H9 (cell line): Measurements from ENCODE around the gene UVRAG. TPM values are rescaled to one million over a fixed set of nuclear protein-coding genes. Genes with fewer than 3 reads are reported as not detected.

Source experiments
- DNase-seq: peaks from one replicate; pipeline ENCODE4 v3.0.0-alpha.2; 2017
- H2AFZ ChIP-seq: one replicate; pipeline ENCODE4 v1.6.1; 2013; ENCODE audit warnings: mild to moderate bottlenecking, low read length, control low read depth, moderate library complexity
- H2AK5ac ChIP-seq: 2 replicates; pipeline ENCODE4 v1.6.1; 2013; ENCODE audit warnings: low read length, control low read depth, mixed read lengths; ENCODE audit not compliant: insufficient read length
- H2BK120ac ChIP-seq: one replicate; pipeline ENCODE4 v1.6.1; 2013; ENCODE audit warnings: low read depth, mild to moderate bottlenecking, low read length, control low read depth, inconsistent platforms; ENCODE audit not compliant: poor library complexity, severe bottlenecking
- H2BK12ac ChIP-seq: 2 replicates; pipeline ENCODE4 v1.6.1; 2013; ENCODE audit warnings: low read length, control low read depth, mixed read lengths, low read depth; ENCODE audit not compliant: insufficient read length
- H2BK15ac ChIP-seq: 2 replicates; pipeline ENCODE4 v1.6.1; 2013; ENCODE audit warnings: low read depth, low read length, control low read depth
- H2BK20ac ChIP-seq: one replicate; pipeline ENCODE4 v1.6.1; 2013; ENCODE audit warnings: low read depth, mild to moderate bottlenecking, low read length, control low read depth, inconsistent platforms; ENCODE audit not compliant: poor library complexity, severe bottlenecking
- H2BK5ac ChIP-seq: 2 replicates; pipeline ENCODE4 v1.6.1; 2013; ENCODE audit warnings: low read length, control low read depth, mixed read lengths; ENCODE audit not compliant: insufficient read length
- H3K14ac ChIP-seq: 2 replicates; pipeline ENCODE4 v1.6.1; 2013; ENCODE audit warnings: low read length, control low read depth; ENCODE audit not compliant: insufficient read depth
- H3K18ac ChIP-seq: 2 replicates; pipeline ENCODE4 v1.6.1; 2013; ENCODE audit warnings: low read depth, mild to moderate bottlenecking, mixed read lengths, low read length, control low read depth; ENCODE audit not compliant: insufficient read length
- H3K23ac ChIP-seq: 2 replicates; pipeline ENCODE4 v1.6.1; 2013; ENCODE audit warnings: low read length, control low read depth, mixed read lengths, low read depth; ENCODE audit not compliant: insufficient read length
- H3K23me2 ChIP-seq: 2 replicates; pipeline ENCODE4 v1.6.1; 2013; ENCODE audit warnings: low read depth, mild to moderate bottlenecking, mixed read lengths, low read length, control low read depth; ENCODE audit not compliant: insufficient read length, poor library complexity, severe bottlenecking
- H3K27ac ChIP-seq: 2 replicates; pipeline ENCODE4 v1.5.1; 2013; ENCODE audit warnings: low read length, control low read depth, mixed read lengths, low read depth; ENCODE audit not compliant: insufficient read length
- H3K27me3 ChIP-seq: 2 replicates; pipeline ENCODE4 v1.6.1; 2013; ENCODE audit warnings: low read length, control low read depth, inconsistent platforms; ENCODE audit not compliant: insufficient read depth
- H3K4ac ChIP-seq: 2 replicates; pipeline ENCODE4 v1.6.1; 2013; ENCODE audit warnings: low read depth, mild to moderate bottlenecking, control low read depth, inconsistent platforms, low read length, moderate library complexity
- H3K4me1 ChIP-seq: 2 replicates; pipeline ENCODE4 v1.6.1; 2013; ENCODE audit warnings: low read length, control low read depth, inconsistent platforms; ENCODE audit not compliant: insufficient read depth
- H3K4me2 ChIP-seq: 2 replicates; pipeline ENCODE4 v1.6.1; 2013; ENCODE audit warnings: low read length, control low read depth, mixed read lengths; ENCODE audit not compliant: insufficient read length, insufficient read depth
- H3K56ac ChIP-seq: 2 replicates; pipeline ENCODE4 v1.6.1; 2013; ENCODE audit warnings: low read depth, mild to moderate bottlenecking, mixed read lengths, low read length, control low read depth; ENCODE audit not compliant: insufficient read length
- H3K79me1 ChIP-seq: 2 replicates; pipeline ENCODE4 v1.6.1; 2013; ENCODE audit warnings: low read depth, mild to moderate bottlenecking, moderate library complexity, low read length, control low read depth, inconsistent platforms; ENCODE audit not compliant: insufficient read depth, poor library complexity, severe bottlenecking
- H3K79me2 ChIP-seq: 2 replicates; pipeline ENCODE4 v1.6.1; 2013; ENCODE audit warnings: low read length, control low read depth, inconsistent platforms; ENCODE audit not compliant: insufficient read depth
- H3K9ac ChIP-seq: 2 replicates; pipeline ENCODE4 v1.6.1; 2013; ENCODE audit warnings: low read length, control low read depth, mixed read lengths; ENCODE audit not compliant: insufficient read length; ENCODE audit errors: extremely low read depth
- H3K9me3 ChIP-seq: one replicate; pipeline ENCODE4 v1.6.1; 2013; ENCODE audit warnings: low read depth, low read length, inconsistent platforms; ENCODE audit not compliant: control insufficient read depth
- H3T11ph ChIP-seq: one replicate; pipeline ENCODE4 v1.6.1; 2013; ENCODE audit warnings: mild to moderate bottlenecking, low read length, control low read depth, inconsistent platforms
- H4K20me1 ChIP-seq: one replicate; pipeline ENCODE4 v1.6.1; 2013; ENCODE audit not compliant: control insufficient read depth, insufficient read length, insufficient read depth
- H4K5ac ChIP-seq: 2 replicates; pipeline ENCODE4 v1.6.1; 2013; ENCODE audit warnings: low read depth, mild to moderate bottlenecking, mixed read lengths, low read length, control low read depth; ENCODE audit not compliant: insufficient read length
- H4K8ac ChIP-seq: replicated peaks from 2 replicates; pipeline ENCODE4 v1.6.1; 2013; ENCODE audit warnings: low read length, control low read depth, mixed read lengths, low read depth; ENCODE audit not compliant: insufficient read length
- H4K91ac ChIP-seq: 2 replicates; pipeline ENCODE4 v1.6.1; 2013; ENCODE audit warnings: low read depth, mild to moderate bottlenecking, moderate library complexity, mixed read lengths, low read length, control low read depth; ENCODE audit not compliant: insufficient read length
- H3K27ac Mint-ChIP-seq, 3 experiments: 2 replicates in 2 of 3; 3 replicates in 1 of 3; pipeline ENCODE4 v1.8.0; 2020 to 2021; ENCODE audit warnings: mixed read lengths in 3 of 3, mild to moderate bottlenecking in 1 of 3, moderate library complexity in 1 of 3
- H3K27me3 Mint-ChIP-seq: 2 replicates; pipeline ENCODE4 v1.8.0; 2021; ENCODE audit warnings: low read depth, mild to moderate bottlenecking, moderate library complexity, mixed read lengths
- H3K36me3 Mint-ChIP-seq, 3 experiments: 2 replicates in 2 of 3; 3 replicates in 1 of 3; pipeline ENCODE4 v1.8.0; 2020 to 2021; ENCODE audit warnings: low read depth in 3 of 3, mixed read lengths in 3 of 3; ENCODE audit not compliant: insufficient read depth in 1 of 3
- H3K4me1 Mint-ChIP-seq, 2 experiments: 2 replicates each; pipeline ENCODE4 v1.8.0; 2020; ENCODE audit warnings: mixed read lengths in 2 of 2
- H3K4me3 Mint-ChIP-seq, 2 experiments: 2 replicates in 1 of 2; 3 replicates in 1 of 2; pipeline ENCODE4 v1.8.0; 2020 to 2021; ENCODE audit warnings: mild to moderate bottlenecking in 2 of 2, mixed read lengths in 2 of 2, moderate library complexity in 1 of 2
- H3K9me3 Mint-ChIP-seq, 2 experiments: 2 replicates in 1 of 2; 3 replicates in 1 of 2; pipeline ENCODE4 v1.8.0; 2020; ENCODE audit warnings: mild to moderate bottlenecking in 2 of 2, mixed read lengths in 2 of 2, moderate library complexity in 1 of 2
- WGBS: extraction: QIAGEN DNeasy Blood & Tissue Kit; methylation state at CpG from one replicate; pipeline ENCODE4 v1.1.7; 2013; ENCODE audit warnings: missing lambda C conversion rate, low lambda C conversion rate, mixed read lengths; ENCODE audit not compliant: insufficient read length; ENCODE audit errors: extremely low coverage; 5-methylcytosine and 5-hydroxymethylcytosine counted together
- total RNA-seq: library from RNA; stranded (reverse); gene quantifications from 2 replicates; pipeline ENCODE4 v1.2.1, GENCODE V29; 2021
- TF ChIP-seq, protein P1 (sequence below): fragments of 200-600 bp; sonication (generic); conservative IDR thresholded peaks from 3 replicates; pipeline ENCODE4 v1.8.0; 2021; ENCODE audit warnings: antibody characterized with exemption, mild to moderate bottlenecking

The UVRAG gene
- total RNA-seq, 1 experiment from 2014 or later, result 18.5 TPM

DNA sequence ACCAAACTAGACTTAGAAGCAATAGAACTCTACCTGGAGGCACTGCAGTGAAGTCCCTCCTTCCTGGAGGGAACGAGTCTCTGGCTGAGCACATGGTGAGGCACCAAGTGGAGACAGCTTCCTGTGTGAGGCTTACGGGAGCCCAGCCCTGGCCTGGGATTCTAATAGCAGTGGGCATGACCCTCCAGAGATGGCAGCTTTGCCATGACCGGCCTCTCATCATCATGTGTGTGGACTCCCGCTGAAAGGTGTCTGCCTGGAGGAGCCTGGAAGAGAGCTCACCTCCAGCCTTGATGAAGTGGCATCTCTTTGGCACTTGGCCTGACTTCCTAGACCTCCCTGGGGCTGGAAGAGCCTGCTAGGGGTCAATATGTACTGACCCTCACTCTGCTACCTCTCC lies 38.5 kb upstream of the UVRAG start:
- Histone ChIP-seq H3K27me3 (no peaks in the 10 kb centered on the region), H2BK12ac (no peak overlapping the region), H3K18ac (no peak overlapping the region), H3K4me2 (no peak overlapping the region), H3K9me3 (no peaks in the 10 kb centered on the region), H2AFZ (no peak overlapping the region), H4K91ac (no peak overlapping the region), H2AK5ac (no peak overlapping the region), H3K9ac (no peak overlapping the region), H4K5ac (no peak overlapping the region), H2BK120ac (no peak overlapping the region), H2BK20ac (no peak overlapping the region), H3K56ac (no peak overlapping the region), H3K4ac (no peak overlapping the region), H4K20me1 (no peaks in the 10 kb centered on the region), H3K4me1 (no peaks in the 10 kb centered on the region), H3K14ac (no peak overlapping the region), H2BK15ac (no peak overlapping the region), H3T11ph (no peak overlapping the region), H4K8ac (no peak overlapping the region), H2BK5ac (no peak overlapping the region), H3K23me2 (no peaks in the 10 kb centered on the region), H3K79me2 (no peaks in the 10 kb centered on the region), H3K23ac (no peak overlapping the region), H3K79me1 (no peaks in the 10 kb centered on the region), H3K27ac (no peak overlapping the region)
- peaks cover 15 to 23% of the 10 kb centered on the region in 2 experiments for H3K4me1 Mint-ChIP-seq
- H3K27ac Mint-ChIP-seq, result no peak overlapping the region
- H3K9me3 Mint-ChIP-seq, result no peaks in the 10 kb centered on the region; a peak in 1 of 5 replicates
- peaks cover 38% of the 10 kb centered on the region for H3K27me3 Mint-ChIP-seq
- no CpG with 5 or more reads among the region's 4 CpGs for WGBS
- DNase-seq, result no peak
- H3K36me3 Mint-ChIP-seq, result no peaks in the 10 kb centered on the region; a peak in 2 of 7 replicates
- TF ChIP-seq, protein P1, sequence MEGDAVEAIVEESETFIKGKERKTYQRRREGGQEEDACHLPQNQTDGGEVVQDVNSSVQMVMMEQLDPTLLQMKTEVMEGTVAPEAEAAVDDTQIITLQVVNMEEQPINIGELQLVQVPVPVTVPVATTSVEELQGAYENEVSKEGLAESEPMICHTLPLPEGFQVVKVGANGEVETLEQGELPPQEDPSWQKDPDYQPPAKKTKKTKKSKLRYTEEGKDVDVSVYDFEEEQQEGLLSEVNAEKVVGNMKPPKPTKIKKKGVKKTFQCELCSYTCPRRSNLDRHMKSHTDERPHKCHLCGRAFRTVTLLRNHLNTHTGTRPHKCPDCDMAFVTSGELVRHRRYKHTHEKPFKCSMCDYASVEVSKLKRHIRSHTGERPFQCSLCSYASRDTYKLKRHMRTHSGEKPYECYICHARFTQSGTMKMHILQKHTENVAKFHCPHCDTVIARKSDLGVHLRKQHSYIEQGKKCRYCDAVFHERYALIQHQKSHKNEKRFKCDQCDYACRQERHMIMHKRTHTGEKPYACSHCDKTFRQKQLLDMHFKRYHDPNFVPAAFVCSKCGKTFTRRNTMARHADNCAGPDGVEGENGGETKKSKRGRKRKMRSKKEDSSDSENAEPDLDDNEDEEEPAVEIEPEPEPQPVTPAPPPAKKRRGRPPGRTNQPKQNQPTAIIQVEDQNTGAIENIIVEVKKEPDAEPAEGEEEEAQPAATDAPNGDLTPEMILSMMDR, result no peak
- no peak overlapping the region for H3K4me3 Mint-ChIP-seq
